ENCODE data around the gene CHAMP1.

Gene CHAMP1

DNA sequence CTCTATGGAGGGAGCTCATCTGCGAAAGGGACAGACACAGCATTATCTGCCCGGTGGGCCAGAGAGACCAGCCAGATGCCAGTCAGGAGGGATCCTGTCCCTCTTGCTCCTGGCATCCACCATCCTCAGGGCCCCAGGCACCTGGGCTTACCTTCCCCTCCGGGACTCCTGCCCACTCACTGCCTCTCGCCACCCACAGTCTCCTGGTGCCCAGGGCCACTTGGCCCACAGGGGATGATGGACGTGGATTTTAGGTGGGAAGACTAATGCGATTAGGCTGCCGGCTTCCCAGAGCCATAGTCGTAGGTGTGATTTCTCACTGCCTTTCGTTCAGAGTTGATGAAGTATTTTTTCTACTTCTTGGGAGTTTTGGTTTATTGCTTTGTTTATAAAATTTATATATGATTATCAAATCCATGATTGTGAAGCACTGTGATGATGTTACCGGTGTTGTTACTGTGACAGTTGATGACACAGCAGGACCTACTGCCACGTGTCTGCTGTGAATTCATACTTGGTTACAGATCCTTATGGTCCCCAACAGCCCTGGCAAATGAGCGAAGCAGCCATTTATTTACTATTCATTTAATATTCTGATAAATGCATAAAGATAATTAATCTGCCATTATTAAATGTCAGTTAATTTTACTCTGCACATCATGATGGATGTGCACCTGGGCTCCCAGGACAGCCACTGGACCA lies 14.5 kb upstream of the CHAMP1 start:
- Histone ChIP-seq H3K27ac (replicated peaks) (no peak overlapping the region), H3K27me3 (ENCODE audit: insufficient read depth, poor library complexity, severe bottlenecking) (no peaks in the 10 kb centered on the region), H3K4me3 (replicated peaks; ENCODE audit: insufficient read depth, low read length) (no peak overlapping the region)
- TF ChIP-seq, protein P1, sequence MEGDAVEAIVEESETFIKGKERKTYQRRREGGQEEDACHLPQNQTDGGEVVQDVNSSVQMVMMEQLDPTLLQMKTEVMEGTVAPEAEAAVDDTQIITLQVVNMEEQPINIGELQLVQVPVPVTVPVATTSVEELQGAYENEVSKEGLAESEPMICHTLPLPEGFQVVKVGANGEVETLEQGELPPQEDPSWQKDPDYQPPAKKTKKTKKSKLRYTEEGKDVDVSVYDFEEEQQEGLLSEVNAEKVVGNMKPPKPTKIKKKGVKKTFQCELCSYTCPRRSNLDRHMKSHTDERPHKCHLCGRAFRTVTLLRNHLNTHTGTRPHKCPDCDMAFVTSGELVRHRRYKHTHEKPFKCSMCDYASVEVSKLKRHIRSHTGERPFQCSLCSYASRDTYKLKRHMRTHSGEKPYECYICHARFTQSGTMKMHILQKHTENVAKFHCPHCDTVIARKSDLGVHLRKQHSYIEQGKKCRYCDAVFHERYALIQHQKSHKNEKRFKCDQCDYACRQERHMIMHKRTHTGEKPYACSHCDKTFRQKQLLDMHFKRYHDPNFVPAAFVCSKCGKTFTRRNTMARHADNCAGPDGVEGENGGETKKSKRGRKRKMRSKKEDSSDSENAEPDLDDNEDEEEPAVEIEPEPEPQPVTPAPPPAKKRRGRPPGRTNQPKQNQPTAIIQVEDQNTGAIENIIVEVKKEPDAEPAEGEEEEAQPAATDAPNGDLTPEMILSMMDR (IDR thresholded peaks at IDR 0.05; ENCODE audit: insufficient read depth, low read length), result no peak
- no peak for TF ChIP-seq GABPA (IDR thresholded peaks at IDR 0.05; ENCODE audit: low read depth)
- TF ChIP-seq SPI1 (IDR thresholded peaks at IDR 0.05; ENCODE audit: borderline replicate concordance, low read depth), result no peak
- TF ChIP-seq, protein P2, sequence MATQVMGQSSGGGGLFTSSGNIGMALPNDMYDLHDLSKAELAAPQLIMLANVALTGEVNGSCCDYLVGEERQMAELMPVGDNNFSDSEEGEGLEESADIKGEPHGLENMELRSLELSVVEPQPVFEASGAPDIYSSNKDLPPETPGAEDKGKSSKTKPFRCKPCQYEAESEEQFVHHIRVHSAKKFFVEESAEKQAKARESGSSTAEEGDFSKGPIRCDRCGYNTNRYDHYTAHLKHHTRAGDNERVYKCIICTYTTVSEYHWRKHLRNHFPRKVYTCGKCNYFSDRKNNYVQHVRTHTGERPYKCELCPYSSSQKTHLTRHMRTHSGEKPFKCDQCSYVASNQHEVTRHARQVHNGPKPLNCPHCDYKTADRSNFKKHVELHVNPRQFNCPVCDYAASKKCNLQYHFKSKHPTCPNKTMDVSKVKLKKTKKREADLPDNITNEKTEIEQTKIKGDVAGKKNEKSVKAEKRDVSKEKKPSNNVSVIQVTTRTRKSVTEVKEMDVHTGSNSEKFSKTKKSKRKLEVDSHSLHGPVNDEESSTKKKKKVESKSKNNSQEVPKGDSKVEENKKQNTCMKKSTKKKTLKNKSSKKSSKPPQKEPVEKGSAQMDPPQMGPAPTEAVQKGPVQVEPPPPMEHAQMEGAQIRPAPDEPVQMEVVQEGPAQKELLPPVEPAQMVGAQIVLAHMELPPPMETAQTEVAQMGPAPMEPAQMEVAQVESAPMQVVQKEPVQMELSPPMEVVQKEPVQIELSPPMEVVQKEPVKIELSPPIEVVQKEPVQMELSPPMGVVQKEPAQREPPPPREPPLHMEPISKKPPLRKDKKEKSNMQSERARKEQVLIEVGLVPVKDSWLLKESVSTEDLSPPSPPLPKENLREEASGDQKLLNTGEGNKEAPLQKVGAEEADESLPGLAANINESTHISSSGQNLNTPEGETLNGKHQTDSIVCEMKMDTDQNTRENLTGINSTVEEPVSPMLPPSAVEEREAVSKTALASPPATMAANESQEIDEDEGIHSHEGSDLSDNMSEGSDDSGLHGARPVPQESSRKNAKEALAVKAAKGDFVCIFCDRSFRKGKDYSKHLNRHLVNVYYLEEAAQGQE (IDR thresholded peaks at IDR 0.05; ENCODE audit: insufficient replicate concordance, low read depth), result no peak
- TF ChIP-seq POLR2AphosphoS5 (IDR thresholded peaks at IDR 0.05; ENCODE audit: low read depth), result no peak
- DNase-seq (ENCODE audit: low read depth in 1 of 2, low spot score in 1 of 2), result no peak

DNA sequence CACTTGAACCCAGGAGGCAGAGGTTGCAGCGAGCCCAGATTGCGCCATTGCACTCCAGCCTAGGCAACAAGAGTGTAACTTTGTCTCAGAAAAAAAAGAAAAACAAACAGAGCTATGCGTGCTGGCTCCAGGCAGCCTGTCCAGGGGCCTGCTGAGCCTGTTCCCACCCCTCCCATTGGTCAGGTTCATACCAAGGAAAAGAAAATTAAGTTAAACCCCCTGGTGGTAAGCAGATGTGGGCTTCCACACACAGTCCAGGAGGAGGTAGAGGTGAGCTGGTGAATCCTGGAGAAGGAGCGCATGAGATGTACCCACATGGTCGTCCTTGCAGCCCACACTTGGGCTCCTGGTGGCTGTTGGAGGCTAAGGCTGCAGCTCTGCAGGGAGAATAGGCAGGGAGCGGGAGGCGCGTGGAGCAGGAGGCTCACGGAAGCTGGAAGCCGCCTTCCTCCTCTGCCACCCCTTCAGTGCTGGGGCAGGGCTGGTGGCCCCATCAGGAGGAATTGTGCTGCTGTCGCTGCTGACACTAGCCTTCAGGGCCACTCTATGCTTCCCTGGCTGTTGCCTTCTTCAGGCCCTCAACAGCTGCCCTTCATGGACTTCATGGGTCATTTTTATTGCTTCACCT lies 10.5 kb upstream of the CHAMP1 start:
- no peak overlapping the region for H3K4me3 ChIP-seq (replicated peaks; ENCODE audit: insufficient read depth, low read length)

DNA sequence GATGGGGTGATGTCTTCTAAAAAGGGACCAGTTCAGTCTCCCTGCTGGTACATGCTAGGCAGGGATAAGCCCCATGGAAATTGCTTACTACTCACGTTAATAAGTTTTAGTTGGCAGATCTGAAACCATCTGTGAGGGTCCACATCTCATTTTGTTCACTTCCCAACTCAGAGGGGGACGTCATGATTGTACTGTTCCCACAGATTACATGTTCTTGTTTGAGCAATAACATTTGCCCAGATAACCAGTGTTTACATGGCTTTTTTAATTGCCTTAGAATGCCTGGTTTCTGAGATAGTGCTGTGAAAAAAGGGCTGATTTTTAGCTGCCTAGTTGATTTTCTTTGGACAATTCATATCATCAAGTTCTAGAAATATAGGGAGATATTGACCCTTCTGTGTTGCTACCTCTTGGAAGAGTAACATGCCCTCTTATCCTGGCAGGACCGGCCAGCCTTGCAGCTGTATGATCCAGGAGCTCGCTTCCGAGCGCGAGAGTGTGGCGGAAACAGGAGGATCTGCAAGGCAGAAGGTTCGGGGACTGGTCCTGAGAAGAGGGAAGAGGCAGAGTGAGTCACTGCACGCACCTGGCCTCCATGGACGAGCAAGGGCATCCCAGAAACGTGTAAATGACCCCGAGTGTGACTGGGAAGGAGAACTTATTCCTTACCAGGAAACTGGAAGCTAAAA lies 9.8 kb upstream of the CHAMP1 start:
- no peak overlapping the region for H3K27ac ChIP-seq (replicated peaks)

More for the DNA sequence above, 10.5 kb upstream of the CHAMP1 start:
- no peak for TF ChIP-seq GABPA (IDR thresholded peaks at IDR 0.05; ENCODE audit: low read depth)
- Histone ChIP-seq H3K27ac (replicated peaks) (no peak overlapping the region), H3K27me3 (ENCODE audit: insufficient read depth, poor library complexity, severe bottlenecking) (no peaks in the 10 kb centered on the region)
- DNase-seq (ENCODE audit: low read depth in 1 of 2, low spot score in 1 of 2), result no peak

More for the DNA sequence above, 9.8 kb upstream of the CHAMP1 start:
- TF ChIP-seq, protein P2 (IDR thresholded peaks at IDR 0.05; ENCODE audit: insufficient replicate concordance, low read depth), result no peak
- TF ChIP-seq SPI1 (IDR thresholded peaks at IDR 0.05; ENCODE audit: borderline replicate concordance, low read depth), result no peak
- TF ChIP-seq GABPA (IDR thresholded peaks at IDR 0.05; ENCODE audit: low read depth), result no peak
- TF ChIP-seq POLR2AphosphoS5 (IDR thresholded peaks at IDR 0.05; ENCODE audit: low read depth), result no peak
- TF ChIP-seq, protein P1 (IDR thresholded peaks at IDR 0.05; ENCODE audit: insufficient read depth, low read length), result no peak
- no peak overlapping the region for H3K4me3 ChIP-seq (replicated peaks; ENCODE audit: insufficient read depth, low read length)
- no peak for DNase-seq (ENCODE audit: low read depth in 1 of 2, low spot score in 1 of 2)
- no peaks in the 10 kb centered on the region for H3K27me3 ChIP-seq (ENCODE audit: insufficient read depth, poor library complexity, severe bottlenecking)

Data from HL-60 (cell line).